B cell (primary cell): ENCODE results near the gene PANX3.

Experiments used
- CTCF ChIP-seq: fragments of 200-600 bp; IDR thresholded peaks from one replicate; pipeline ENCODE4 v1.8.0; 2022; ENCODE audit warnings: antibody characterized with exemption, mild to moderate bottlenecking
- EZH2 ChIP-seq: IDR thresholded peaks from 2 replicates; pipeline ENCODE4 v1.6.1; 2012; ENCODE audit warnings: borderline replicate concordance, low read depth, mild to moderate bottlenecking, moderate library complexity, low read length; ENCODE audit not compliant: insufficient read depth, poor library complexity, severe bottlenecking

- TF ChIP-seq CTCF (no peak), EZH2 (no peak)
These were observed 41.1 kb upstream of the PANX3 start for GRCh38 chr11:124570160-124570559.
